AG04449 (cell line): ENCODE results near the gene OXT.

Experiments
- CTCF ChIA-PET: fragments of 350-600 bp; formaldehyde crosslinking; extraction: SDS; loops from one replicate; lab custom pipeline; 2021; ENCODE audit warnings: antibody characterized with exemption; lab: Yijun Ruan, JAX
- POLR2A ChIA-PET: fragments of 400-600, 350-600 bp; formaldehyde crosslinking; extraction: SDS; loops from one replicate; lab custom pipeline; 2020; ENCODE audit warnings: antibody characterized with exemption, inconsistent platforms; lab: Yijun Ruan, JAX
- DNase-seq: peaks from one replicate; pipeline ENCODE4 v3.0.0-alpha.2; 2010; ENCODE audit warnings: low read depth, low spot score
- H3K4me3 ChIP-seq: 2 replicates; pipeline ENCODE4 v1.5.1; 2011; ENCODE audit warnings: low read depth, mild to moderate bottlenecking, control low read depth, low read length
- TF ChIP-seq, protein P1 (sequence below): IDR thresholded peaks from one replicate; pipeline ENCODE4 v1.5.1; 2011; ENCODE audit warnings: mild to moderate bottlenecking, moderate library complexity, low read length, control low read depth, inconsistent platforms; ENCODE audit not compliant: insufficient read depth; ENCODE audit errors: missing control alignments

The OXT gene

DNA sequence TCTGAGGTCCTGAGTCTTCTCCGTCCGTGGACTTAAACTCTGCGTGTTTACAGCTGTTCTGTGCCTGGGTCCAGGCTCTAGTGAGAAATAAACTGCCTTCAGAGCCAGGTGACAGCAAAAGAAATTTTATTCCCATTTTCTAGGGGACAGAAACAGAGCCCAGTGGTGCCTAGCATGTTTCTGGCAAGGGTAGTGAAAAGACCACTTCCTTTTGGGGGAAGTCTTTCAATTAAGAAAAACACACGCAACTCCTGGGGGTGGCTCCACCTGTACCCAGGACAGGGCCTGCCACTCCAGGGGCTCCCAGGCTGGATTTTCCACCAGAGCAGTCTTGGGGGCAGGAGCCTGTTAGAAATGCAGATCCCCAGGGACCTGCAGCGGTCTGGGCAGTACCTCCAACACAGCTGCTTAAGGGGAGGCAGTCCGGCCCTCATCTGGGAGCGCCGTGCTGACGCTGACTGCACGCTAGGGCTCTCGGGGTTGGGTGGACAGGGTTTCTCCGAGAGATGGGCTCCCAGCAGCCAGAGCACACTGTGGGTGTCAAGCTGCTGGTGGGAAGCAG, 36.1 kb downstream of the OXT start:
- ChIA-PET CTCF (interaction anchor here (1.0 to 1.5 kb wide), 2 partner anchors 10 to 54 kb away, joined by 3 to 6 read pairs; no protein-coding TSS in a partner anchor), POLR2A (no interaction called here)
- TF ChIP-seq, protein P1, sequence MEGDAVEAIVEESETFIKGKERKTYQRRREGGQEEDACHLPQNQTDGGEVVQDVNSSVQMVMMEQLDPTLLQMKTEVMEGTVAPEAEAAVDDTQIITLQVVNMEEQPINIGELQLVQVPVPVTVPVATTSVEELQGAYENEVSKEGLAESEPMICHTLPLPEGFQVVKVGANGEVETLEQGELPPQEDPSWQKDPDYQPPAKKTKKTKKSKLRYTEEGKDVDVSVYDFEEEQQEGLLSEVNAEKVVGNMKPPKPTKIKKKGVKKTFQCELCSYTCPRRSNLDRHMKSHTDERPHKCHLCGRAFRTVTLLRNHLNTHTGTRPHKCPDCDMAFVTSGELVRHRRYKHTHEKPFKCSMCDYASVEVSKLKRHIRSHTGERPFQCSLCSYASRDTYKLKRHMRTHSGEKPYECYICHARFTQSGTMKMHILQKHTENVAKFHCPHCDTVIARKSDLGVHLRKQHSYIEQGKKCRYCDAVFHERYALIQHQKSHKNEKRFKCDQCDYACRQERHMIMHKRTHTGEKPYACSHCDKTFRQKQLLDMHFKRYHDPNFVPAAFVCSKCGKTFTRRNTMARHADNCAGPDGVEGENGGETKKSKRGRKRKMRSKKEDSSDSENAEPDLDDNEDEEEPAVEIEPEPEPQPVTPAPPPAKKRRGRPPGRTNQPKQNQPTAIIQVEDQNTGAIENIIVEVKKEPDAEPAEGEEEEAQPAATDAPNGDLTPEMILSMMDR = no peak

DNA sequence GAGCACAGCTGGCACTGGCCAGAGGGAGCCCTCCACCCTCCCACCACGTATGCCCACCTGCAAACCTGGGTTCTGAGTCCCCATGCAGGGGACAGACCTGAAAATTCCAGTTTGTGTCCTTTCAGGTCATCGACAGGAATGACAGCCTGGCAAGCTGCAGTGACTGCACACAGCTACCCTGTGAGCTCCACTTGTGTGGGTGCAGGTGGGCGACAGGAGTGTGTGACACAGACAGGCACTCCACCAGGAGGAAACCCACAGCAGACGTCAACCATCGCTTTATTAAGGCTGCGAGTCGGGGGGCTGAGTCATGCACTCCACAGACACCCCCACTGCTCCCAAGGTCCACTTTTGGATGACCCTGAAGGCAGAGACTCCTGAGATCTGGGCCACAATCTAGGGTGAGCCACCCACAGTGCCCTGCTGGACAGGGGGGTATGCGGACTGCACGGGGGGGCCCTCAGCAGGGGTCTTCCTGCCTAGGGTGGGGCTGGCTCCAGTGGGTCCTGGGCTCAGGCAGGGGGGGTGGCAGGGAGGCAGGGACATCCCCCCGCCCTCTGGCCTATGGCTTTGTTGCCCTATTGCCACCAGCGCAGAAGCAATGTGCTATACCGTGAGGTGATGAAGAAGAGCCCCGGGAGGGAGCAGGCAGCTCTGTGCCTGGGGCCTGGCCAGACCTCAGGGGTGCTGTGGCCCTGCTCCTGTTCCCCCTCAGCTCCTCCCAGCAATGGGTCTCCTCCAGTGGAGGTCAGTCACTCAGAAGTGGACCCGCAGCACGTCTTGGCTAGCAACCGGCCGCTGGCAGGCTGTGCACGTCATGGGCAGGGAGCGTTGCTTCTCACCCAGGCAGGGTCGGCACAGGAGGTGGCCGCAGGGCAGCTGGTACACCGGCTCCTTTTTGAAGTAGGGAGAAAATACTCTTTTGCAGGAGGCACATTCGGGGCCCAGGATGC, 38.2 kb downstream of the OXT start:
- CTCF ChIA-PET = interaction anchor here (0.6 to 3.1 kb wide), 4 partner anchors 8 to 56 kb away, joined by 3 to 16 read pairs (median 4); no protein-coding TSS in a partner anchor
- DNase-seq = no peak
- TF ChIP-seq, protein P1 = no peak

More for the DNA sequence above, 36.1 kb downstream of the OXT start:
- DNase-seq = no peak
- H3K4me3 ChIP-seq = no peak overlapping the region

DNA sequence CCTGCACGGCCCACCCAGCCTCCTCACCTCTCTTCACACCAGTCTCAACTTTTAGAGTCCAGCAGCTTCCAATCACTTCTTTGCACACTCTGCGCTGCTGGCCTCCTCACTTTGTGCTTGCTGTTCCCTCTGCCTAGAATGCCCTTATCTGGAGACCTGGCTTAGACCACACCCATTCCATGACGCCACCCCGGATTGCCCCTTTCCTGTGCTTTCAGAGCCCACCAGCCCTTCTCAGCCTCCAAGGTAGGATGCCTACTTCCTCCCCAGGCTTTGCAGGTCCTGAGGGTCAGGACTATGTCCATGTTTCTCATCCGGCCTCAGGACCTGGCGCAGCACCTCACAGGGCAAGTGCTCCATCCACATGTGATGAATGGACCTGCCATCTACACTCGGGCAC, 40.1 kb downstream of the OXT start:
- CTCF ChIA-PET = interaction anchor here (0.6 kb wide), 2 partner anchors 18 to 72 kb away, joined by 3 read pairs; no protein-coding TSS in a partner anchor
- TF ChIP-seq, protein P1 = no peak
- POLR2A ChIA-PET = no interaction called here
- H3K4me3 ChIP-seq = no peak overlapping the region
- no peak for DNase-seq

More for the DNA sequence above, 38.2 kb downstream of the OXT start:
- POLR2A ChIA-PET = interaction anchor here (0.7 kb wide), 1 partner anchor 27 kb away, joined by 3 read pairs; no protein-coding TSS in a partner anchor
- no peak overlapping the region for H3K4me3 ChIP-seq

DNA sequence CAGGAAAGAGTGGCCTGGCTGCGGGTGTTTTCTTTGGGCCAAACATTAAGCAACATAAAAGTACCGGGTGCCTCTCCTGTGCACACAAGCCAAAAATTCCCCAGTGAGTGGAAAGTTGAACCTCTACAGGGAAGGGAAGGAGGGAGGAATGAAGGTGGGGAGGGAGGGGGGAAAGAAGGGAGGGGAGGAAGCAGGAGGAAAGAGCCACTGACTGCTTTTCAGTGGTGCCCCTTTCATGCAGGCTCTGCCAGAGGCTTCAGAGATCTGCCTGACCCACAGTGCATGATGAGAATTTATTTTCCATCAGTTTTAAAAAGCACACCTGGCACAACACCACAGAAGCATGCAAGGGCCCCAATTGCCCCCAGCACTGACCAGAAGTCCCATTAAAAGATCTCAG, 40.6 kb downstream of the OXT start:
- DNase-seq = no peak
- ChIA-PET CTCF (interaction anchor here (1.7 to 7.7 kb wide), 3 partner anchors 11 to 60 kb away, joined by 4 to 111 read pairs (median 15); no protein-coding TSS in a partner anchor), POLR2A (no interaction called here)
- TF ChIP-seq, protein P1 = no peak
- H3K4me3 ChIP-seq = no peak overlapping the region

DNA sequence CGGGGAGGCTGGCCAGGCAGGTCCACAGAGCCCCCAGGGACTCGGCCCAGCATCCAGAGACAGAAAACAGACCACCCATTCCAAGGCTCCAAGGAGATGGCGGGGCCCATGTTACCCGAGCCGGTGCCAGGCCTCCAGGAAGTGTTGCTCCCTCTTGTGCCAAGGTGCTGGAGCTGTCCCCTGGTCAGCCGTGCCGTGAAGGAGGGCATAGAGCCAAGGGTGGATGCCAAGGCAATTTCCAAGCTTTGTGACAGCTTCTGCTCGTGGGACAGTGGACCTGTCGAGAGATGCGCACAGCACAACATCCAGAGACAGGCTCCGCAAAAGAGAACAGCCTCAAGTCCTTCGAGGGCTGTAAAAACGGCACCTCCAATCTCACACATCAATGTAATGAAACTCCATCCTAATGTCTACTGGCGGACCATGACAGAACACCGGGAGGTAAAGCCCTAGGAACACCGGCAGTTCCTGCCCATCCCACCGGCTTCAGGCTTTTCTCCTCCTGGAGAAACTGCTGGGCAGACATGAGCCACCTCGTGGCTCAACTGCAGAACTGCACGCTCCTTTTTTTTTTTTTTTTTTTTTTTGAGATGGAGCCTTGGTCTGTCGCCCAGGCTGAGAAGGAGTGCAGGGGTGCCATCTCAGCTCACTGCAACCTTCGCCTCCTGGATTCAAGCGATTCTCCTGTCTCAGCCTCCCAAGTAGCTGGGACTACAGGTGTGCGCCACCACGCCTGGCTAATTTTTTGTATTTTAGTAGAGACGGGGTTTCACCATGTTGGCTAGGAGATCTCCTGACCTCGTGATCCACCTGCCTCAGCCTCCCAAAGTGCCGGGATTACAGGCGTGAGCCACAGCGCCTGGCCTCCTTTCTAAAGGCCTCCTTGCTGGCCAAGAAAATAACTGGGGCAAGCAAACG, 44.0 kb downstream of the OXT start:
- TF ChIP-seq, protein P1 = peak; percentile 68
- CTCF ChIA-PET = interaction anchor here (0.6 to 7.7 kb wide), 15 partner anchors 8 to 255 kb away, joined by 3 to 111 read pairs (median 7); partner anchors contain the start of gene GNRH2

More for the DNA sequence above, 44.0 kb downstream of the OXT start:
- no peak overlapping the region for H3K4me3 ChIP-seq
- POLR2A ChIA-PET = no interaction called here
- no peak for DNase-seq
